GM21515 (cell line): ENCODE data around the gene CACNG7.

Source experiments
- ATAC-seq: cut with Tn5 transposase; IDR thresholded peaks from one replicate; pipeline ENCODE4 v1.9.1; 2021; ENCODE audit not compliant: unreplicated experiment

Gene CACNG7

GRCh38 chr19:53981376-53981951 is 72.4 kb downstream of the CACNG7 start:
- no peak for ATAC-seq

GRCh38 chr19:53982001-53982451 is 72.9 kb downstream of the CACNG7 start:
- ATAC-seq, result no peak

- ATAC-seq, result no peak
These were observed 73.5 kb downstream of the CACNG7 start for GRCh38 chr19:53982611-53983010.

- ATAC-seq, result no peak
These were observed 74.6 kb downstream of the CACNG7 start for GRCh38 chr19:53983457-53984289.

- ATAC-seq, result no peak
These were observed 76.8 kb downstream of the CACNG7 start for GRCh38 chr19:53985863-53986262.

GRCh38 chr19:53988981-53989380 is 79.9 kb downstream of the CACNG7 start:
- ATAC-seq, result no peak

GRCh38 chr19:53989600-53990533 is 80.8 kb downstream of the CACNG7 start:
- ATAC-seq, result no peak

- ATAC-seq, result no peak
These were observed 82.4 kb downstream of the CACNG7 start, which contains the start of gene CACNG6 for GRCh38 chr19:53991224-53992113. Gene CACNG6, plus strand, starts transcription at chr19:53991637. Its CDS starts 1,241 bp downstream, at chr19:53992878.

GRCh38 chr19:53992211-53992610 is 83.1 kb downstream of the CACNG7 start:
- ATAC-seq, result no peak

GRCh38 chr19:53992815-53993214 is 83.7 kb downstream of the CACNG7 start:
- ATAC-seq, result no peak

GRCh38 chr19:53993448-53993847 is 84.4 kb downstream of the CACNG7 start:
- no peak for ATAC-seq
